GM23338 (cell line): Measurements from ENCODE around the gene TCF12. TPM values are rescaled to one million over a fixed set of nuclear protein-coding genes. Genes with fewer than 3 reads are reported as not detected.

Experiments
- ATAC-seq: fragments of 200-7000 bp; cut with Tn5 transposase; 3 replicates; pipeline ENCODE4 v1.9.1; 2020
- DNase-seq: peaks from one replicate; pipeline ENCODE4 v3.0.0-alpha.2; 2015; ENCODE audit warnings: low spot score
- H2AFZ ChIP-seq: fragments of 200-600 bp; sonication (generic); 2 replicates; pipeline ENCODE4 v1.8.0; 2016; ENCODE audit warnings: antibody characterized with exemption, mild to moderate bottlenecking, moderate library complexity
- H3F3A ChIP-seq: fragments of 200-600 bp; sonication (generic); replicated peaks from 2 replicates; pipeline ENCODE4 v1.8.0; 2017; ENCODE audit warnings: antibody characterized with exemption, mixed run types, low read depth
- H3K27ac ChIP-seq: fragments of 200-600 bp; sonication (generic); 2 replicates; pipeline ENCODE4 v1.6.1; 2016; ENCODE audit warnings: low read depth
- H3K27me3 ChIP-seq: fragments of 200-600 bp; sonication (generic); 2 replicates; pipeline ENCODE4 v1.8.0; 2016; ENCODE audit warnings: mild to moderate bottlenecking, mixed run types, moderate library complexity; ENCODE audit not compliant: insufficient read depth
- H3K36me3 ChIP-seq: fragments of 200-600 bp; sonication (generic); 2 replicates; pipeline ENCODE4 v1.8.0; 2016; ENCODE audit warnings: mild to moderate bottlenecking; ENCODE audit not compliant: insufficient read depth
- H3K4me1 ChIP-seq: fragments of 200-600 bp; sonication (generic); 2 replicates; pipeline ENCODE4 v1.8.0; 2016; ENCODE audit warnings: mild to moderate bottlenecking, moderate library complexity; ENCODE audit not compliant: insufficient read depth
- H3K4me2 ChIP-seq: fragments of 200-600 bp; sonication (generic); 2 replicates; pipeline ENCODE4 v1.7.1; 2017; ENCODE audit warnings: mixed run types
- H3K4me3 ChIP-seq: fragments of 200-600 bp; sonication (generic); 2 replicates; pipeline ENCODE4 v1.6.1; 2016; ENCODE audit warnings: mixed run types
- H3K79me2 ChIP-seq: fragments of 200-600 bp; sonication (generic); replicated peaks from 2 replicates; pipeline ENCODE4 v1.8.0; 2017; ENCODE audit warnings: mild to moderate bottlenecking; ENCODE audit not compliant: insufficient read depth
- H3K9me2 ChIP-seq: fragments of 200-600 bp; sonication (generic); 2 replicates; pipeline ENCODE4 v1.8.0; 2017; ENCODE audit not compliant: insufficient read depth
- H4K20me1 ChIP-seq: fragments of 200-600 bp; sonication (generic); replicated peaks from 2 replicates; pipeline ENCODE4 v1.8.0; 2017; ENCODE audit warnings: mild to moderate bottlenecking; ENCODE audit not compliant: insufficient read depth
- H3K27ac Mint-ChIP-seq: 2 replicates; pipeline ENCODE4 v1.8.0; 2020; ENCODE audit warnings: inconsistent platforms, mild to moderate bottlenecking, moderate library complexity, mixed read lengths
- H3K27me3 Mint-ChIP-seq: 3 replicates; pipeline ENCODE4 v1.8.0; 2022; ENCODE audit warnings: low read depth, mild to moderate bottlenecking, moderate library complexity, mixed read lengths, inconsistent platforms; ENCODE audit not compliant: insufficient read depth, poor library complexity
- H3K36me3 Mint-ChIP-seq: 3 replicates; pipeline ENCODE4 v1.8.0; 2021; ENCODE audit warnings: low read depth, mild to moderate bottlenecking, inconsistent platforms, moderate library complexity, mixed read lengths
- H3K4me1 Mint-ChIP-seq: 3 replicates; pipeline ENCODE4 v1.8.0; 2020; ENCODE audit warnings: mild to moderate bottlenecking, inconsistent platforms, mixed read lengths
- H3K4me3 Mint-ChIP-seq: 3 replicates; pipeline ENCODE4 v1.8.0; 2021; ENCODE audit warnings: moderate library complexity, mild to moderate bottlenecking, inconsistent platforms, mixed read lengths
- H3K9me3 Mint-ChIP-seq: 3 replicates; pipeline ENCODE4 v1.8.0; 2020; ENCODE audit warnings: moderate library complexity, mild to moderate bottlenecking, inconsistent platforms, mixed read lengths
- CREB1 ChIP-seq: fragments of 250-450 bp; sonication (Bioruptor Pico); IDR thresholded peaks from 2 replicates; pipeline ENCODE4 v1.5.0; 2020; ENCODE audit warnings: low read depth, mild to moderate bottlenecking, moderate library complexity
- CTCF ChIP-seq, 2 experiments: fragments of 200-600 bp in 1 of 2; sonication (generic) in 1 of 2; conservative IDR thresholded peaks; 2 replicates each; pipeline versions ENCODE4 v1.5.1 to v1.6.1; 2016 to 2017; ENCODE audit warnings: antibody characterized with exemption in 2 of 2, low read depth in 2 of 2, mild to moderate bottlenecking in 2 of 2, moderate library complexity in 1 of 2
- ETS1 ChIP-seq: IDR thresholded peaks from 2 replicates; pipeline ENCODE4 v1.6.1; 2016; ENCODE audit warnings: antibody characterized with exemption
- EZH2 ChIP-seq: fragments of 200-600 bp; sonication (generic); IDR thresholded peaks from one replicate; pipeline ENCODE4 v1.8.0; 2017; ENCODE audit warnings: antibody characterized with exemption, mild to moderate bottlenecking, low read depth; ENCODE audit not compliant: unreplicated experiment
- EZH2phosphoT487 ChIP-seq: fragments of 200-600 bp; sonication (generic); IDR thresholded peaks from one replicate; pipeline ENCODE4 v1.8.1; 2018; ENCODE audit warnings: antibody characterized with exemption; ENCODE audit not compliant: unreplicated experiment
- JUNB ChIP-seq: IDR thresholded peaks from one replicate; pipeline ENCODE4 v1.6.1; 2016; ENCODE audit warnings: antibody characterized with exemption; ENCODE audit not compliant: unreplicated experiment
- NANOG ChIP-seq: IDR thresholded peaks from 2 replicates; pipeline ENCODE4 v1.6.1; 2016; ENCODE audit warnings: antibody characterized with exemption, borderline replicate concordance
- POLR2AphosphoS5 ChIP-seq: IDR thresholded peaks from 2 replicates; pipeline ENCODE4 v1.6.1; 2016; ENCODE audit warnings: antibody characterized with exemption, low read depth
- REST ChIP-seq: IDR thresholded peaks from one replicate; pipeline ENCODE4 v1.6.1; 2018; ENCODE audit warnings: antibody characterized with exemption; ENCODE audit not compliant: unreplicated experiment
- STAT1 ChIP-seq: IDR thresholded peaks from one replicate; pipeline ENCODE4 v1.6.1; 2016; ENCODE audit warnings: antibody characterized with exemption; ENCODE audit not compliant: unreplicated experiment
- ZNF114 ChIP-seq: fragments of 250-450 bp; sonication (Bioruptor Pico); IDR thresholded peaks from 2 replicates; pipeline ENCODE4 v1.5.0; 2020; ENCODE audit warnings: mild to moderate bottlenecking, moderate library complexity
- ZNF331 ChIP-seq: fragments of 250-450 bp; sonication (Bioruptor Pico); IDR thresholded peaks from 2 replicates; pipeline ENCODE4 v1.5.0; 2020; ENCODE audit warnings: low read depth, mild to moderate bottlenecking, moderate library complexity
- ZNF462 ChIP-seq: fragments of 250-450 bp; sonication (Bioruptor Pico); IDR thresholded peaks from 2 replicates; pipeline ENCODE4 v1.5.0; 2020; ENCODE audit warnings: mild to moderate bottlenecking, moderate library complexity
- polyA plus RNA-seq: library from polyadenylated mRNA; unstranded; fragments of >200 nt; fragmentation: Nextera tagmentation; extraction: Ambion mirVana; gene quantifications from 2 replicates; pipeline ENCODE4 v1.2.1, GENCODE V29; 2016
- total RNA-seq: library from RNA; depleted of rRNA; stranded (reverse); fragments of >200 nt; shearing (Covaris generic); gene quantifications from 2 replicates; pipeline ENCODE4 v1.2.3, GENCODE V29; 2014

TCF12 gene
- total and polyA plus RNA-seq, 2 experiments from 2014 or later = 27.6 to 104 TPM

GRCh38 chr15:57309856-57310760, 391.7 kb downstream of the TCF12 start:
- ATAC-seq (no peak), DNase-seq (no peak)
- Mint-ChIP-seq H3K27ac (no peak overlapping the region), H3K27me3 (peaks cover 16% of the 10 kb centered on the region), H3K4me3 (no peak overlapping the region), H3K9me3 (0 out of 3 replicates have a peak, but pooled peaks cover 2% of the 10 kb centered on the region), H3K36me3 (no peaks in the 10 kb centered on the region), H3K4me1 (peaks cover 17% of the 10 kb centered on the region)
- no peak for TF ChIP-seq CTCF (conservative IDR thresholded peaks at IDR 0.05; ENCODE audit: low read depth in 2 of 2)
- TF ChIP-seq JUNB = no peak
- TF ChIP-seq ETS1 = no peak
- TF ChIP-seq EZH2phosphoT487 = no peak
- no peak for TF ChIP-seq NANOG
- TF ChIP-seq STAT1 = no peak
- no peak for TF ChIP-seq EZH2
- no peak for TF ChIP-seq CREB1 (CRISPR knock-in tag)
- TF ChIP-seq ZNF331 (CRISPR knock-in tag) = no peak
- TF ChIP-seq POLR2AphosphoS5 = no peak
- TF ChIP-seq REST = no peak
- no peak for TF ChIP-seq ZNF462 (CRISPR knock-in tag)
- no peak for TF ChIP-seq ZNF114 (CRISPR knock-in tag)
- no peak overlapping the region for H3K4me2 ChIP-seq
- H3K9me2 ChIP-seq = 0 out of 2 replicates have a peak, but pooled peaks cover under 1% of the 10 kb centered on the region
- no peak overlapping the region for H3K4me3 ChIP-seq
- H4K20me1 ChIP-seq = no peaks in the 10 kb centered on the region
- H3K27ac ChIP-seq = no peak overlapping the region
- H3K79me2 ChIP-seq = no peaks in the 10 kb centered on the region
- H2AFZ ChIP-seq = peak overlapping the region; percentile 76
- H3K4me1 ChIP-seq = peaks cover 5% of the 10 kb centered on the region
- no peaks in the 10 kb centered on the region for H3K27me3 ChIP-seq
- peaks cover 9% of the 10 kb centered on the region; the same call in 1 of the 2 replicates for H3F3A ChIP-seq
- H3K36me3 ChIP-seq = no peaks in the 10 kb centered on the region
